Left ventricle myocardium inferior (tissue), 1 donor: ENCODE results near the gene TADA2B. TPM values are rescaled to one million over a fixed set of nuclear protein-coding genes. Genes with fewer than 3 reads are reported as not detected.

Source experiments
- DNase-seq: peaks from one replicate; pipeline ENCODE4 v3.0.0-alpha.2; 2020
- H3K27ac ChIP-seq: fragments of 200-600 bp; replicated peaks from 2 replicates; pipeline ENCODE4 v1.8.0; 2021
- H3K27me3 ChIP-seq: fragments of 200-600 bp; 2 replicates; pipeline ENCODE4 v1.8.0; 2021; ENCODE audit warnings: low read depth
- H3K36me3 ChIP-seq: fragments of 200-600 bp; 2 replicates; pipeline ENCODE4 v1.8.0; 2021
- H3K4me1 ChIP-seq: fragments of 200-600 bp; 2 replicates; pipeline ENCODE4 v1.8.0; 2021
- H3K4me3 ChIP-seq: fragments of 200-600 bp; 2 replicates; pipeline ENCODE4 v1.8.0; 2021; ENCODE audit warnings: mild to moderate bottlenecking, moderate library complexity
- H3K9me3 ChIP-seq: fragments of 200-600 bp; replicated peaks from 2 replicates; pipeline ENCODE4 v1.8.0; 2021
- intact Hi-C: fragments of 100-400 bp; cut with micrococcal nuclease; formaldehyde crosslinking; loops from one replicate; pipeline ENCODE4 v1.11.0; 2022
- total RNA-seq: library from RNA; stranded (reverse); fragmentation: NEBNext Ultra II Directional; extraction: Animal tissue kit (Norgen Biotek cat#: 25700); gene quantifications from one replicate; pipeline ENCODE4 v1.2.1, GENCODE V29; 2021
- TF ChIP-seq, protein P1 (sequence below): fragments of 200-600 bp; IDR thresholded peaks from 2 replicates; pipeline ENCODE4 v1.8.0; 2021; ENCODE audit warnings: antibody characterized with exemption, mild to moderate bottlenecking, borderline replicate concordance
- donor health status: DM: no; HTN: yes; CAD: no; lungs with severe emphysema.

TADA2B gene
- total RNA-seq, 1 donor from 2014 or later, result 33.7 TPM

DNA sequence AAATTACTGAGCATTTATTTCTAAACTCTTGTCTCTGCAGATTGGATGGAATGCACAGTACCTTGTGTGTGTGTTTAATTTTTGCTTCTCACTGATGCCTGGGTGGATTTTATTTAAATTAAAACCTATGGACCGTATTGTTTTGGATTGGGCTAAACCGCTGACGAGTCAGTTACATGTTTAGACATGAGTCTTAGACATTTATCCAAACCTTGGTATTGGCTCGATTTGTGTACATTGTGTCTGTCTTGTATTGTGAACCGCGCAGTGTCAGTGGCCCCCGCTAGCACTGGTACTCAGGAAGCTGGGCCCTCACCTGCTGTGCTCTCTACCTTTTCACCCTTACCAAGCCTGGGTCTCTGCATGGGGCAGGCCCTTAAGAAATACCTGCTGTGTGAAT is 40.8 kb upstream of the TADA2B start:
- TF ChIP-seq, protein P1, sequence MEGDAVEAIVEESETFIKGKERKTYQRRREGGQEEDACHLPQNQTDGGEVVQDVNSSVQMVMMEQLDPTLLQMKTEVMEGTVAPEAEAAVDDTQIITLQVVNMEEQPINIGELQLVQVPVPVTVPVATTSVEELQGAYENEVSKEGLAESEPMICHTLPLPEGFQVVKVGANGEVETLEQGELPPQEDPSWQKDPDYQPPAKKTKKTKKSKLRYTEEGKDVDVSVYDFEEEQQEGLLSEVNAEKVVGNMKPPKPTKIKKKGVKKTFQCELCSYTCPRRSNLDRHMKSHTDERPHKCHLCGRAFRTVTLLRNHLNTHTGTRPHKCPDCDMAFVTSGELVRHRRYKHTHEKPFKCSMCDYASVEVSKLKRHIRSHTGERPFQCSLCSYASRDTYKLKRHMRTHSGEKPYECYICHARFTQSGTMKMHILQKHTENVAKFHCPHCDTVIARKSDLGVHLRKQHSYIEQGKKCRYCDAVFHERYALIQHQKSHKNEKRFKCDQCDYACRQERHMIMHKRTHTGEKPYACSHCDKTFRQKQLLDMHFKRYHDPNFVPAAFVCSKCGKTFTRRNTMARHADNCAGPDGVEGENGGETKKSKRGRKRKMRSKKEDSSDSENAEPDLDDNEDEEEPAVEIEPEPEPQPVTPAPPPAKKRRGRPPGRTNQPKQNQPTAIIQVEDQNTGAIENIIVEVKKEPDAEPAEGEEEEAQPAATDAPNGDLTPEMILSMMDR, result no peak
- no peak for DNase-seq
- Histone ChIP-seq H3K27ac (no peak overlapping the region), H3K36me3 (peaks cover 91% of the 10 kb centered on the region), H3K4me1 (no peaks in the 10 kb centered on the region), H3K27me3 (no peaks in the 10 kb centered on the region), H3K4me3 (no peak overlapping the region), H3K9me3 (no peaks in the 10 kb centered on the region)
- intact Hi-C loops, result no loop called here

DNA sequence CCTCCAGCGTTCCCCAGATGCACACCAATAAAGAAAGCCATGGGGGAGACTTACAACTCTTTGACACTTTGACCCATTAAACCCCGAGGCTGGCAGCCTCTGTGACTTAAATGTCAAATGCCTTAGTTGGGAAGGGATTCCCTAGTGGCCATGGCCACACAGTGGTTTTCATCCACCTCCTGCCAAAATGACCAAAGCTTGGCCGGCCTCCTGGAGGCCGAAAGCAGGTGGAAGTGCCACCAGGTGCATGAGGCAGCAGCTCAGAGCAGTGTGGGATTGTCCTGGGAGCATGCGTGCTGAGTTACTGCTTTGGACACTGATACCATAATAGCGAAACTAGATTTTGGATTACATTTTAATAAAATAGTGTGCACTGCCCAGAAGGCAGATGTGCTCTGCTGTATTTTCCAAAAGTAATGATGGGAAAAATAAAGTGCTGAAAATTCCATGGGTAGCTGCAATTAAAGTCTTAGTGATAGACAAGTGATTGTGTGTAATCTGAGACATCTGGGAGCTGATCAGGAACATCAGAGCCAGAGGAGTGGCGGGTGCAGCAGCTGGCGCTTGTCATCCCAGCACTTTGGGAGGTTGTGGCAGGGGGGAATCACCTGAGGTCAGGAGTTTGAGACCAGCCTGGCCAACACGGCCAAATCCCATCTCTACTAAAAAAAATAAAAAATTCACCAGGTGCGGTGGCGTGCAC is 39.8 kb upstream of the TADA2B start:
- Histone ChIP-seq H3K9me3 (no peaks in the 10 kb centered on the region), H3K36me3 (peaks cover 92% of the 10 kb centered on the region), H3K27me3 (no peaks in the 10 kb centered on the region), H3K27ac (no peak overlapping the region), H3K4me1 (no peaks in the 10 kb centered on the region), H3K4me3 (no peak overlapping the region)
- no peak for DNase-seq
- TF ChIP-seq, protein P1, result no peak
- intact Hi-C loops, result no loop called here

DNA sequence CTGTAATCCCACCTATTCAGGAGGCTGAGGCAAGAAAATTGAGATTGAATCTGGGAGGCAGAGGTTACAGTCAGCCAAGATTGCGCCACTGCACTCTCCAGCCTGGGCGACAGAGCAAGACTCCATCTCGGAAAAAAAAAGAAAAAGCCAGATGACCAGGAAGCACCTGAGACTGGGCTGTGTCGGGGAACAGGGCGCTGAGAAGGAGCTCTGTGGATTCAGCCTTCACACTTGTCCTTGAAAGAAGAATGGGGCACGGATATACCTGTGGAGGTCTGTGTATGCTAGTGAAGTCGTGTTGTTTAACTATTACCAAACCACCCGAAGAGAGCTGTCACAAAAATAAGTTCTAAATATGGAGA is 39.3 kb upstream of the TADA2B start:
- Histone ChIP-seq H3K27me3 (no peaks in the 10 kb centered on the region), H3K9me3 (no peaks in the 10 kb centered on the region), H3K4me3 (no peak overlapping the region), H3K36me3 (peaks cover 92% of the 10 kb centered on the region), H3K27ac (no peak overlapping the region), H3K4me1 (no peaks in the 10 kb centered on the region)
- no peak for DNase-seq
- TF ChIP-seq, protein P1, result no peak
- intact Hi-C loops, result no loop called here

DNA sequence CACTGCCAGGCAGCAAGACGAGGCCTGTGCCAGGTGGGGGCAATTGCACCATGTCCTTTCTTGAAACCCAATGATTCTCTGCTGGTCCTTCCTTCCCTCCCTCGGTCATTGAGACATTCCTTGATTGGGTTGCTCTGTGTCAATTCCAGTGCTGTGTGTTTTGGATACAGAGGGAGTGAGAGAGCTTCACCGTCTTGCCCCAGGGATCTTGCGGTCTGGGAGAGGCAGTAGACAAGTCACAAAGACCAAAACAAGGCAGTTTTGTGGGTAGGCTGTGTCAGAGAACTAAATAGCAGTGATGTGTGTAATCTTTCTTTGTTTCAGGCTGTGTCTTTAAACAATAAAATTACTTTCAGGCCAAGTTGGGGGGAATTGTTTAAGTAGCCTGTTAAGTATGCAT is 38.8 kb upstream of the TADA2B start:
- H3K4me1 ChIP-seq, result peaks cover 3% of the 10 kb centered on the region
- H3K9me3 ChIP-seq, result no peaks in the 10 kb centered on the region
- no peak for DNase-seq
- intact Hi-C loops, result no loop called here
- TF ChIP-seq, protein P1, result no peak
- no peak overlapping the region for H3K27ac ChIP-seq
- H3K4me3 ChIP-seq, result no peak overlapping the region
- H3K36me3 ChIP-seq, result peaks cover 90% of the 10 kb centered on the region
- H3K27me3 ChIP-seq, result no peaks in the 10 kb centered on the region

DNA sequence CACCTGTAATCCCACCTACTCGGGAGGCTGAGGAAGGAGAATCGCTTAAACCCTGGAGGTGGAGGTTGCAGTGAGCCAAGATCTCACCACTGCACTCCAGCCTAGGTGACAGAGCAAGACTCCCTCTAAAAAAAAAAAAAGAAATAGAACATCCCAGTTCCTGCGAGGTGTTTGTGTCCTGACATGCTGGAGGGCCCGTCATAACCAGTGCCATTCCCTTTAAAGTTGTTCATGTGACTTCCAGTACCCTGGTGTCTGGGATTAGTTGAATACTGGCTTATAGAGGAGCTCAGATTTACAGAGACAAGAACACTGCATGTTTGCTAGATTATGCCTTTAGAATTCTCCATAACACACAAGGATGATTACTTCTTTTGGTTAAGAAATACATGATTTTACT is 37.6 kb upstream of the TADA2B start:
- H3K4me3 ChIP-seq, result no peak overlapping the region
- no peaks in the 10 kb centered on the region for H3K27me3 ChIP-seq
- intact Hi-C loops, result no loop called here
- no peak overlapping the region for H3K27ac ChIP-seq
- TF ChIP-seq, protein P1, result no peak
- DNase-seq, result no peak
- peaks cover 12% of the 10 kb centered on the region for H3K4me1 ChIP-seq
- H3K9me3 ChIP-seq, result no peaks in the 10 kb centered on the region
- H3K36me3 ChIP-seq, result peaks cover 86% of the 10 kb centered on the region
